Uterus (tissue), 4 donors: ENCODE data around the gene LRRC1. TPM values are rescaled to one million over a fixed set of nuclear protein-coding genes. Genes with fewer than 3 reads are reported as not detected.

Experiments used
- DNase-seq, 2 donors: peaks; one replicate each; pipeline ENCODE4 v3.0.0-alpha.2; 2019 to 2020
- H3K27ac ChIP-seq, 2 donors: fragments of 200-600 bp; sonication (generic); 1 replicate in 1 of 2; 2 replicates in 1 of 2; pipeline ENCODE4 v1.5.1; 2016 to 2018
- H3K27me3 ChIP-seq, 2 donors: fragments of 200-600 bp; sonication (generic); one replicate each; pipeline ENCODE4 v1.5.1; 2018 to 2019; ENCODE audit warnings: control low read depth in 1 of 2
- H3K36me3 ChIP-seq, 2 donors: fragments of 200-600 bp; sonication (generic); one replicate each; pipeline ENCODE4 v1.5.1; 2019; ENCODE audit warnings: control low read depth in 1 of 2
- H3K4me1 ChIP-seq, 2 donors: fragments of 200-600 bp; sonication (generic); one replicate each; pipeline ENCODE4 v1.5.1; 2018 to 2019; ENCODE audit warnings: control low read depth in 1 of 2
- H3K4me3 ChIP-seq, 2 donors: fragments of 200-600 bp; sonication (generic); 1 replicate in 1 of 2; 2 replicates in 1 of 2; pipeline ENCODE4 v1.5.1; 2018 to 2019; ENCODE audit warnings: mild to moderate bottlenecking in 1 of 2
- H3K9me3 ChIP-seq, 2 donors: fragments of 200-600 bp; sonication (generic); one replicate each; pipeline ENCODE4 v1.5.1; 2019; ENCODE audit warnings: control low read depth in 1 of 2
- CTCF ChIP-seq, 4 experiments: fragments of 200-600 bp in 2 of 4; fragments of 450-650 bp in 2 of 4; sonication (generic) in 2 of 4; IDR thresholded peaks; one replicate each; pipeline ENCODE4 v1.5.1; 2016 to 2019; ENCODE audit warnings: antibody characterized with exemption in 4 of 4, mild to moderate bottlenecking in 2 of 4, moderate library complexity in 1 of 4
- POLR2A ChIP-seq, 2 donors: fragments of 450-650 bp; IDR thresholded peaks; one replicate each; pipeline ENCODE4 v1.6.1; 2016; ENCODE audit warnings: antibody characterized with exemption in 2 of 2, mild to moderate bottlenecking in 1 of 2, moderate library complexity in 1 of 2
- intact Hi-C: fragments of 100-400 bp; cut with DNase I; formaldehyde crosslinking; loops from one replicate; pipeline ENCODE4 v1.15.1; 2023; ENCODE audit warnings: low total_unique reads
- total RNA-seq, 4 donors: library from RNA; depleted of rRNA in 3 of 4; stranded (reverse); fragments of >200 nt in 3 of 4; gene quantifications; one replicate each; pipeline versions ENCODE4 v1.1.0 to v1.2.4, GENCODE V29; 2014 to 2023
- donor health status: DM: yes; HTN: yes; CAD: no.

Gene LRRC1
- total RNA-seq, 4 donors from 2014 or later = 4.4 to 39.7 (median 17.7) TPM

GRCh38 chr6:53898026-53898795 lies 103.4 kb downstream of the LRRC1 start:
- intact Hi-C loops = no loop called here
- no peaks in the 10 kb centered on the region for H3K27me3 ChIP-seq
- TF ChIP-seq POLR2A (IDR thresholded peaks at IDR 0.05) (no peak), CTCF (IDR thresholded peaks at IDR 0.05) (no peak)
- H3K4me1 ChIP-seq = no peaks in the 10 kb centered on the region
- H3K9me3 ChIP-seq = no peaks in the 10 kb centered on the region
- H3K4me3 ChIP-seq = no peak overlapping the region
- no peak overlapping the region for H3K27ac ChIP-seq
- H3K36me3 ChIP-seq = no peaks in the 10 kb centered on the region
- DNase-seq = no peak

- DNase-seq = no peak
- Histone ChIP-seq H3K27me3 (no peaks in the 10 kb centered on the region), H3K4me1 (no peaks in the 10 kb centered on the region), H3K36me3 (no peaks in the 10 kb centered on the region), H3K9me3 (no peaks in the 10 kb centered on the region), H3K27ac (peak overlapping the region in 1 of 2 donors; percentile 18), H3K4me3 (no peak overlapping the region)
- intact Hi-C loops = no loop called here
- TF ChIP-seq POLR2A (IDR thresholded peaks at IDR 0.05) (no peak), CTCF (IDR thresholded peaks at IDR 0.05) (no peak)
These were observed 104.7 kb downstream of the LRRC1 start for GRCh38 chr6:53899512-53899911.

GRCh38 chr6:53903357-53903756 lies 108.6 kb downstream of the LRRC1 start:
- DNase-seq = no peak
- Histone ChIP-seq H3K4me3 (no peak overlapping the region), H3K9me3 (no peaks in the 10 kb centered on the region), H3K27me3 (no peaks in the 10 kb centered on the region), H3K36me3 (no peaks in the 10 kb centered on the region), H3K27ac (no peak overlapping the region), H3K4me1 (no peaks in the 10 kb centered on the region)
- TF ChIP-seq POLR2A (IDR thresholded peaks at IDR 0.05) (no peak), CTCF (IDR thresholded peaks at IDR 0.05) (no peak)
- intact Hi-C loops = no loop called here

GRCh38 chr6:53906103-53906502 lies 111.3 kb downstream of the LRRC1 start:
- TF ChIP-seq POLR2A (IDR thresholded peaks at IDR 0.05) = no peak
- TF ChIP-seq CTCF (IDR thresholded peaks at IDR 0.05) = no peak
- H3K9me3 ChIP-seq = no peaks in the 10 kb centered on the region

GRCh38 chr6:53906842-53907241 lies 112.0 kb downstream of the LRRC1 start:
- Histone ChIP-seq H3K4me1 (no peaks in the 10 kb centered on the region), H3K36me3 (no peaks in the 10 kb centered on the region), H3K4me3 (no peak overlapping the region), H3K27me3 (no peaks in the 10 kb centered on the region), H3K9me3 (no peaks in the 10 kb centered on the region), H3K27ac (no peak overlapping the region)
- intact Hi-C loops = no loop called here
- DNase-seq = peak in 1 of 2 donors; percentile 27
- no peak for TF ChIP-seq CTCF (IDR thresholded peaks at IDR 0.05)

More at GRCh38 chr6:53906103-53906502, 111.3 kb downstream of the LRRC1 start:
- no peak overlapping the region for H3K27ac ChIP-seq
- H3K4me1 ChIP-seq = no peaks in the 10 kb centered on the region
- no peaks in the 10 kb centered on the region for H3K36me3 ChIP-seq
- intact Hi-C loops = no loop called here
- H3K27me3 ChIP-seq = no peaks in the 10 kb centered on the region
- H3K4me3 ChIP-seq = no peak overlapping the region
- DNase-seq = no peak
